ENCODE measurements around the gene PCLO. TPM values are rescaled to one million over a fixed set of nuclear protein-coding genes. Genes with fewer than 3 reads are reported as not detected.

The PCLO gene
- total RNA-seq, 2 donors from 2014 or later: 2.9 to 6.3 TPM

- Histone ChIP-seq H3K4me3 (no peak overlapping the region), H3K27ac (no peak overlapping the region), H3K36me3 (no peaks in the 10 kb centered on the region), H3K4me1 (no peaks in the 10 kb centered on the region), H3K27me3 (no peaks in the 10 kb centered on the region), H3K9me3 (no peaks in the 10 kb centered on the region)
- no peak for TF ChIP-seq CTCF (IDR thresholded peaks at IDR 0.05)
- no peak for DNase-seq (ENCODE audit: low spot score)
These were observed 384.7 kb downstream of the PCLO start for GRCh38 chr7:82778021-82778420.

- Histone ChIP-seq H3K9me3 (no peaks in the 10 kb centered on the region), H3K4me1 (no peaks in the 10 kb centered on the region), H3K36me3 (no peaks in the 10 kb centered on the region), H3K27me3 (no peaks in the 10 kb centered on the region), H3K27ac (no peak overlapping the region), H3K4me3 (no peak overlapping the region)
- DNase-seq (ENCODE audit: low spot score): no peak
- no peak for TF ChIP-seq CTCF (IDR thresholded peaks at IDR 0.05)
These were observed 399.8 kb downstream of the PCLO start for GRCh38 chr7:82762880-82763279.

- H3K9me3 ChIP-seq: no peaks in the 10 kb centered on the region
- H3K36me3 ChIP-seq: no peaks in the 10 kb centered on the region
- H3K4me1 ChIP-seq: no peaks in the 10 kb centered on the region
- H3K4me3 ChIP-seq: no peak overlapping the region
- no peak for TF ChIP-seq CTCF (IDR thresholded peaks at IDR 0.05)
- no peaks in the 10 kb centered on the region for H3K27me3 ChIP-seq
- H3K27ac ChIP-seq: no peak overlapping the region
- DNase-seq (ENCODE audit: low spot score): no peak
These were observed 401.9 kb downstream of the PCLO start for GRCh38 chr7:82760831-82761230.

GRCh38 chr7:82760074-82760473, 402.6 kb downstream of the PCLO start:
- no peak overlapping the region for H3K4me3 ChIP-seq
- no peaks in the 10 kb centered on the region for H3K36me3 ChIP-seq
- DNase-seq (ENCODE audit: low spot score): no peak
- H3K9me3 ChIP-seq: no peaks in the 10 kb centered on the region
- H3K27me3 ChIP-seq: no peaks in the 10 kb centered on the region
- TF ChIP-seq CTCF (IDR thresholded peaks at IDR 0.05): no peak
- no peaks in the 10 kb centered on the region for H3K4me1 ChIP-seq
- H3K27ac ChIP-seq: no peak overlapping the region

GRCh38 chr7:82755705-82756551, 406.8 kb downstream of the PCLO start:
- no peak for TF ChIP-seq CTCF (IDR thresholded peaks at IDR 0.05)
- H3K9me3 ChIP-seq: no peaks in the 10 kb centered on the region
- no peaks in the 10 kb centered on the region for H3K4me1 ChIP-seq
- H3K36me3 ChIP-seq: no peaks in the 10 kb centered on the region
- DNase-seq (ENCODE audit: low spot score): no peak
- no peak overlapping the region for H3K4me3 ChIP-seq
- H3K27ac ChIP-seq: no peak overlapping the region
- H3K27me3 ChIP-seq: no peaks in the 10 kb centered on the region

- no peak overlapping the region for H3K4me3 ChIP-seq
- H3K36me3 ChIP-seq: no peaks in the 10 kb centered on the region
- no peak for TF ChIP-seq CTCF (IDR thresholded peaks at IDR 0.05)
- H3K4me1 ChIP-seq: no peaks in the 10 kb centered on the region
- DNase-seq (ENCODE audit: low spot score): no peak
- no peaks in the 10 kb centered on the region for H3K9me3 ChIP-seq
- H3K27ac ChIP-seq: no peak overlapping the region
- no peaks in the 10 kb centered on the region for H3K27me3 ChIP-seq
These were observed 412.7 kb downstream of the PCLO start for GRCh38 chr7:82750007-82750406.
